GM18511 (cell line): ENCODE measurements around the gene GALNT17.
"Not testable (repeated sequence)": the region's sequence is repeated elsewhere in the genome, so short reads cannot be mapped to it uniquely, and the experiment has no call there.

Experiments used
- ATAC-seq: cut with Tn5 transposase; IDR thresholded peaks from one replicate; pipeline ENCODE4 v1.9.1; 2021; ENCODE audit warnings: mild to moderate bottlenecking, moderate library complexity; ENCODE audit not compliant: unreplicated experiment

Gene GALNT17

GRCh38 chr7:71157757-71158156, 25.8 kb downstream of the GALNT17 start:
- no peak for ATAC-seq

DNA sequence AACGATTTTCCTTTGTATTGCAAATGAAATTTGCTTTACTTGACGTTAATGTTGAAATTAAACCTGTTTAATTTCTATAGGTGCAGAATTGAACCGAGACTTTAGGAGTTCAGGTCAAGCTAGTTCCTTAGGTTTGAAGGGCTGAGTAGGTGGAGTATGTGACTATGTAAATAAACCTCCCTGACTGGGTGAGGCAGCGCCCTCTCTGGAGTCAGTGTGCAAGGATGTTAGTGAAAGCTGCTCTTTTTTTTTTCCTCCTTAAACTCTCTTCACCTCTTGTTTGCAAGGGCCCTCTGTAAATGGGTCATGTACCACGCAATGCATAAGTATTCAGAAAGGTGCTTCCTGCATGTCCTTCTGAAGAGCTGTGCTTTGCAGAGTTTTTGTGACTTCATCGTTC, 33.8 kb downstream of the GALNT17 start:
- no peak for ATAC-seq

- ATAC-seq = no peak
Measured at GRCh38 chr7:71171476-71171875, 39.5 kb downstream of the GALNT17 start.

GRCh38 chr7:71173955-71174354, 42.0 kb downstream of the GALNT17 start:
- no peak for ATAC-seq

DNA sequence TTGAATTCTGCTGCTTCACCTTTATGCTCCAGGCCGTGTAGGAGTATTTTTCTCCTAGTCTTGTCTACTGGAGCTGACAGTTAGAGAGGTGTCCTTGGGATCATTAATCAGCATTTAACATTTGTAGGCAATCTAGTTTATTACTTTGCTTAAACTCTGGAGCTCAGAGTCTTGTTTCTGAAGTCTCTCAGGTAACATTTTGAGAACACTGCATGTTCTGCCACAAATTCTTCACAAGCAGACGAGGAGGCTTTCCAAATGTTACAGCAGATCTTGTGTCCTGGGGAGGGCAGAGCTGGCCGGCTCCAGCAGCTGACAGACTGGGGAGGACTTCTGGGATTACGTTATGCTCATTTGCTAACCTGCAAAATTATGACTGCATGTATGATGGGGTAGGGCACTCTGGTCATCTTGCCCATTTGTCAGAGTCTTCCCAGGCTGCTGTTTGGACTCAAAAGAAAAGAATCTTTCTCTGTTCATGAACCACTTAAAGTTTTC, 50.5 kb downstream of the GALNT17 start:
- ATAC-seq = no peak

GRCh38 chr7:71184136-71184535, 52.2 kb downstream of the GALNT17 start:
- no peak for ATAC-seq

- ATAC-seq = no peak
Measured at GRCh38 chr7:71184609-71185008, 52.7 kb downstream of the GALNT17 start.

DNA sequence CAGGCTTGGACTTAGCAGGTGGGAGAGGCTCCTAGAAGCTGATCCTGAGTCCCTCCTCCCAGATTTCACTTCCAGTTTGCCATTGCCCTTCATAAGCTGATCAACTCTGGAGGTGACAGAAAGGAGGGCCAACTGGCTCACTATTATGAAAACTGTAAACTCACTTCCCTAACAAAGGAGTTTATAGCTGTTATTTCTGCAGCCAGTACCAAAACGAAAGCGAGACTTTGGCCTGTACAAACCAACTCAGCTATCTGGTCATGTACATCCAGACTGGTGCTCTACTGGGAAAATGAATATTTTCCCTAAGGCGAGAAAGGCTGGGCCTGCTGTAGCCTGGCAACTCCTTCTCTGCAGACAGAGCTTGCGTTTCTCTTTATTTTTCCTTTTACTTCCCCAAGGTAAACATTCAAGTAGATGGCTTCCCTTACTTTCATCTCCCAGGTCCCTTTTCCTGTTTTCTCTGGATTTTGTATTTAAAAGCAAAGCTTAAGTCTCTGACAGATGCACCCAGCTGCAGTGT, 54.7 kb downstream of the GALNT17 start:
- ATAC-seq = no peak

DNA sequence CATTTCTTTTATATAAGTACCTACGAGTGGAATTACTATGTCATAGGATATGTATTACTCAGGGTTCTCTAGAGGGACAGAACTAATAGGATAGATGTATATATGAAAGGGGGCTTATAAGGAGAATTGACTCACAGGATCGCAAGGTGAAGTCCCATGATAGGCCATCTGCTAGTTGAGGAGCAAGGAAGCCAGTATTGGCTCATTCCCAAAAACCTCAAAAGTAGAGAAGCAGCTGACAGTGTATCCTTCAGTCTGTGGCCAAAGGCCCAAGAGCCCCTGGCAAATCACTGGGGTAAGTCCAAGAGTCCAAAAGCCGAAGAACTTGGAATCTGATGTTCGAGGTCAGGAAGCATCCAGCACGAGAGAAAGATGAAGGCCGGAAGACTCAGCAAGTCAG, 59.8 kb downstream of the GALNT17 start:
- no peak for ATAC-seq

DNA sequence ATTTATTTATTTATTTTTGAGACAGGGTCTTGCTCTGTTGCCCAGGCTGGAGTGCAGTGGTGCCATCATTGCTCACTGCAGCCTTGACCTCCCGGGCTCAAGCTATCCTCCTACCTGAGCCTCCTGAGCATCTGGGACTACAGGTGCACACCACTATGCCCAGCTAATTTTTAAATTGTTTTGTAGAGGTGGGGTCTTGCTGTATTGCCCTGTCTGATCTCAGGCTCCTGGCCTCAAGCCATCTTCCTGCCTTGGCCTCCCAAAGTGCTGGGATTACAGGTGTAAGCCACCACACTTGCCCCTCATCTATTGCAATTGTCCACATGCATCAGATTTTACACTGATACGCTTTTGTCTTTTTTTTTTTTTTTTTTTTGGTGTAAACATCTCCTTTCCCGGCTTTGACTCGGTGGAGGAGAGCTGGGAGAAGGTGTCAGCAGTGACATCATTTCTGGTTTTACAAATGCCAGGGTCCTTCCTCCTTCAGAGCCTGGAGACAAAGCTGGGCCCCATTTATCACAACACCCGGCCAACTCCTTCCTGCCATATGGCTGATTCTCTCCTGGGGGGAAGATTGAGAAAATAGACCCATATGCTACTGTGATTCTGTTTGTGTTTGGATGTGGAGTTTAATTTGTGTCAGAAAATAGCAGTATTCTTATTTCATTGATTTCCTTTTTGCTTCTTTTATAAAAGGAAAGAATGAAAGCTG, 61.3 kb downstream of the GALNT17 start:
- no peak for ATAC-seq

GRCh38 chr7:71198391-71198790, 66.4 kb downstream of the GALNT17 start:
- no peak for ATAC-seq

DNA sequence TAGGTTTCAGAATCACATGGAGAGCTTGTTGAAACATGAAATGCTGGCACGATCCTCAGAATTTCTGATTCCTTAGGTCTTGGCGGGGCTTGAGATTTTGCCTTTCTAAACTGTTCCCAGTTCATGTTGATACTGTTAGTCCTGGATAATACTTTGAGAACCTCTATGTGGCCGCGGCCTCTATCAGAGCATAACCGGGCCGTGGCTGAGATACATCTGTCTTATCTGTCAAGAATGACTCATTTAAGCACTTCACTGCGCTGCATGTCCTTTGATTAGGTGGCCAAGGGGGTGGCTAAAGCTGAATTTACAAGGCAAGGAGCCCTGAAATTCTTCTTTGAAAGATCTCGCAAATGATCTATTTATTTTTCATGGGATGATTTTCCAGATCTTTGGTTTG, 66.9 kb downstream of the GALNT17 start:
- no peak for ATAC-seq

- ATAC-seq = no peak
Measured at GRCh38 chr7:71206184-71206583, 74.2 kb downstream of the GALNT17 start.

DNA sequence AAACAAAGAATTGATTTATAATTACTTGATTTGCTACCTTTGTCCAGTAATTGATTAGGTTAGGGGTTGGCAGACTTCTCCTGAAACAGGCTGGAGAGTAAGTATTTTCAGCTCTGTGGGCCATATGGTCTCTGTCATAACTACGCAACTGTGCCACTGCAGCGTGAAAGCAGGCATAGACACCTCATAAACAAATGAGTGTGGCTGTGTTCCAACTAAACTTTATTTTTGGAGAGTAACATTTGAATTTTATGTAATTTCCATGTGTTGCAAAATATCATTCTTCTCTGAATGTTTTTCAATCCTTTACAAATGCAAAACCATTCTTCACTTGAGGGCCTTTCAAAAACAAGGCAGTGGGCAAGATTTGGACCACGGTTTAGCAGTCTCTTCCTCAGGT, 76.9 kb downstream of the GALNT17 start:
- ATAC-seq = no peak

GRCh38 chr7:71209484-71209883, 77.5 kb downstream of the GALNT17 start:
- ATAC-seq = not testable (repeated sequence)

DNA sequence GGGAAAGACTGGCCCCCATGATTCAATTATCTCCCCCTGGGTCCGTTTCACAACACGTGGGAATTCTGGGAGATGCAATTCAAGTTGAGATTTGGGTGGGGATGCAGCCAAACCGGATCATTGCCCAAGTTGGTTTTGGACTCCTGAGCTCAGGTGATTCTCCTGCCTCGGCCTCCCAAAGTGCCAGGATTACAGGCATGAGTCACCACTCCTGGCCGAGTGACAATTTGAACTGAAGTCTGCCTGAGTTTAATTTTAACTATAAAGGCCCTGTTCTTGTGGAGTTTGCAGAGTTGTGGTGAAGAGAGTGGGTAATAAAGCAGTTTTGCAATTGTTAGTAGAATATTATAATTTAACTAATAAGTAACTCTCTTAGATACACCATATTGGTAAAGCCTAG, 78.3 kb downstream of the GALNT17 start:
- no peak for ATAC-seq

- ATAC-seq = not testable (repeated sequence)
Measured at GRCh38 chr7:71212433-71212832, 80.5 kb downstream of the GALNT17 start.

DNA sequence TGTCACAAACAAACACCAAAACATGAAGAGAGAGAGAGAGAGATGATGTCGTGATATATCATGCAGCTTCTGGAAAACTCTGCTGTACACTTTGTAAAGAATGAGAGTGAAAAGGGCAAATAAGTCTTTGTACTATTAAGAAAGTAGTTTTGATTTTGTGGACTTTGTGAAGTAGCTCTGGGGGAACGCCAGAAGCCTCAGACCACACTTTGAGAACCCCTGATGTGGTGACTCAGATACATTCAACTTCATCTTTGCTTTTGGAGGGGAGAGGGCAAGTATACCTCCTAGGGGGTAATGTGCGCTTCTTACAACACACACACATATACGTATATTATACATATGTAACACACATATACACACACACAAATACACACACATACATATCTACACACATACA, 84.3 kb downstream of the GALNT17 start:
- no peak for ATAC-seq

DNA sequence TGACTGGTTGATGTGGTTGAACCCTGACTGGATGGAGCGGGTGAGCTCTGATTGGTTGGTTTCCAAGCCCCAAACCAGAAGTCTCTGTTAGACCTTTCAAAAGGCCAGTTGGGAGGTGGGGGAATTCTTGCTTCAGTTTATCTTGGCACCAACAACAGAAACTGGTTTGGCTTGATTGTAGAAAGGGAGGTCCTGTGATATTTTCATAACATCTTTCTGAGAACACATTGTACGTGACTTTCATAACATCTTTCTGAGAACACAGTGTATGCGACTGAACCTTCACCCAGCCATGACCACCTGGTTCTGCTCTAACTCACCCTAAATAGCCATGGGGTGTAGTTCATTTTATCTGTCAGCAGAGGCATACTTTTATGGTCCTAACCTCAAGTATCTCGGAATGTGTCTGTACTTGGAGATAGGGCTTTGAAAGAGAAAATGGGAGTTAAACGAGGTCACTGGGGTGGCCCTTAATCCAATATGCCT, 88.3 kb downstream of the GALNT17 start:
- ATAC-seq = no peak

- no peak for ATAC-seq
Measured at GRCh38 chr7:71221049-71221448, 89.1 kb downstream of the GALNT17 start.

- ATAC-seq = no peak
Measured at GRCh38 chr7:71221549-71221948, 89.6 kb downstream of the GALNT17 start.

DNA sequence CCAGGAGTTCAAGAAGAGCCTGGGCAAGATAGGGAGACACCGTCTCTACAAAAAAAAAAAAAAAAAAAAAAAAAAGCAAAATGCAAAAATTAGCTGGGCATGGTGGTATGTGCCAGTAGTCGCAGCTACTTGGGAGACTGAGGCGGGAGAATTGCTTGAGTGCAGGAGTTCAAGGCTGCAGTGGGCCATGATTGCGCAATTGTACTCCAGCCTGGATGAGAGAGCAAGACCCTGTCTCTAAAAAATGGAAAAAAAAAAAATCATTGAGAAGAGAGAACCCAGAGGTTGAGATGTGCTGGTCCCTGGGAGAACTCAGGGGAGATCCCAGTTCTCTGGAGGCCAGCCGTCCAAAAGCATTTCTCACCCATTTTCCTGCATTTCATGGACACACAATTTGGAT, 95.2 kb downstream of the GALNT17 start:
- no peak for ATAC-seq

GRCh38 chr7:71229148-71229547, 97.2 kb downstream of the GALNT17 start:
- no peak for ATAC-seq
